Skin of body (tissue), 2 donors: ENCODE measurements around the gene FAR1. TPM values are rescaled to one million over a fixed set of nuclear protein-coding genes. Genes with fewer than 3 reads are reported as not detected.
"Not testable (repeated sequence)": the region's sequence is repeated elsewhere in the genome, so short reads cannot be mapped to it uniquely, and the experiment has no call there.

Experiments
- DNase-seq: peaks from one replicate; lab custom pipeline; 2025; lab: John Stamatoyannopoulos, UW
- total RNA-seq: library from RNA; depleted of rRNA; stranded (reverse); fragments of >200 nt; gene quantifications from one replicate; pipeline ENCODE4 v1.2.3, GENCODE V29; 2014

FAR1 gene, protein sequence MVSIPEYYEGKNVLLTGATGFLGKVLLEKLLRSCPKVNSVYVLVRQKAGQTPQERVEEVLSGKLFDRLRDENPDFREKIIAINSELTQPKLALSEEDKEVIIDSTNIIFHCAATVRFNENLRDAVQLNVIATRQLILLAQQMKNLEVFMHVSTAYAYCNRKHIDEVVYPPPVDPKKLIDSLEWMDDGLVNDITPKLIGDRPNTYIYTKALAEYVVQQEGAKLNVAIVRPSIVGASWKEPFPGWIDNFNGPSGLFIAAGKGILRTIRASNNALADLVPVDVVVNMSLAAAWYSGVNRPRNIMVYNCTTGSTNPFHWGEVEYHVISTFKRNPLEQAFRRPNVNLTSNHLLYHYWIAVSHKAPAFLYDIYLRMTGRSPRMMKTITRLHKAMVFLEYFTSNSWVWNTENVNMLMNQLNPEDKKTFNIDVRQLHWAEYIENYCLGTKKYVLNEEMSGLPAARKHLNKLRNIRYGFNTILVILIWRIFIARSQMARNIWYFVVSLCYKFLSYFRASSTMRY
- total RNA-seq: 53.5 TPM

GRCh38 chr11:13668102-13668956 lies at the start of gene FAR1:
TSS of gene FAR1 (plus strand) at chr11:13668668. CDS start at chr11:13694766, 26,098 bp downstream.
- peak; percentile 98 for DNase-seq

DNA sequence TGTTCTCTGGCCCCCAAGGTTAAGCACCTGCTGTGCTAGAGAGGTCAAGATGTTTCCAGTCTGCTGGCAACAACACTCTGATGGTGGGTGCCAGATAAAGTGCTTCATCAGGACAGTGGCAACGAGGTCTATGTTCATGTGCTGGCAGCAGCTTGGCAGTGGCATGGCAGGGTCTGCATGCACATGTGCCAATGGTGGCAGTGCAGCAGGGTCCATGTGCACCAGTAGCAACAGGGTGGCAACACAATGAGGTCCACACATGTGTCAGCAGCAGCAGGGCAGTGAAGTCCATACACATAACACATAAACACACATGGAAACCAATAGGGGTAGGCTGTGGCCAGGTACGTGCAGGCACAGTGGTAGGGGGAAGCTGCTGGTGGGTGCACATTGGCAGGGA lies 48.4 kb upstream of the FAR1 start:
- no peak for DNase-seq

- not testable (repeated sequence) for DNase-seq
Measured at GRCh38 chr11:13626818-13627217, 41.6 kb upstream of the FAR1 start.

- DNase-seq: not testable (repeated sequence)
Measured at GRCh38 chr11:13628634-13629033, 39.8 kb upstream of the FAR1 start.

- no peak for DNase-seq
Measured at GRCh38 chr11:13629779-13630178, 38.7 kb upstream of the FAR1 start.

DNA sequence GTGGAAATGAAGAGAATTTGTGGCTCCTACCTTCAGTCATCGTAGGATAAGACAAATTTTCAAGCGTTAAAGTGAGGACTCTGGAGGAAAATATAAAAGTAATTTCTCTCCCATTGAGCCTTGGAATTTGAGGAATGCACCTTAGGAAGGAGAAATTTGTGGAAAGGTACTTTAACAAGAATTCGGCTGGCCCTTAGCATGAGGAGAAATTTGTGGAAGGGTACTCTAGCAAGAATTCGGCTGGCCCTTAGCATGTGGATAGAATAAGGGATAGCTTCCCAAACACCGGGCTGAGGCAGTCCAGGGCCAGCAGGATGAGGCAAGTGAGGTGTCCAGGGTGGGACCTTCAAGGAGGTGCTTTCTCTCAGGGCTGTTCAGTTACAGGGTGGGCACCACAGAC lies 33.2 kb upstream of the FAR1 start:
- DNase-seq: no peak

DNA sequence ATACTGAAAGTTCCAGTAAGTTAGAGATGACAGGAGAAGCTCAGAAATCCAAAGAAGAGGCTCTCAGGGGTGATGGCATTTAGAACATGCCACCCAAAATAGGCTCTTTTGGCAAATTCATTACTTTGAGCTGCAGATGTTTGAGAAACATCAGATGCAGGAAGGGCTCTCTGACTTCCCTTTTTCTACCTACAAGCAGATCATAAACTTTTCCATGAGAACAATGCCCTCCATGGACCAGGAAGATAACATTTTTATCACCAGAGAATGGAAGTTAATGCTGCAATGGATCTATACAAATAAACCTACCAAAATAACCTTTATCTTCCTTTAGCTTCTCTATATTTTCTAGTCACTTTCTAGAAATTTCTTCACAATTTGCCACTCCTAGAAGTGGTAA lies 32.7 kb upstream of the FAR1 start:
- no peak for DNase-seq

DNA sequence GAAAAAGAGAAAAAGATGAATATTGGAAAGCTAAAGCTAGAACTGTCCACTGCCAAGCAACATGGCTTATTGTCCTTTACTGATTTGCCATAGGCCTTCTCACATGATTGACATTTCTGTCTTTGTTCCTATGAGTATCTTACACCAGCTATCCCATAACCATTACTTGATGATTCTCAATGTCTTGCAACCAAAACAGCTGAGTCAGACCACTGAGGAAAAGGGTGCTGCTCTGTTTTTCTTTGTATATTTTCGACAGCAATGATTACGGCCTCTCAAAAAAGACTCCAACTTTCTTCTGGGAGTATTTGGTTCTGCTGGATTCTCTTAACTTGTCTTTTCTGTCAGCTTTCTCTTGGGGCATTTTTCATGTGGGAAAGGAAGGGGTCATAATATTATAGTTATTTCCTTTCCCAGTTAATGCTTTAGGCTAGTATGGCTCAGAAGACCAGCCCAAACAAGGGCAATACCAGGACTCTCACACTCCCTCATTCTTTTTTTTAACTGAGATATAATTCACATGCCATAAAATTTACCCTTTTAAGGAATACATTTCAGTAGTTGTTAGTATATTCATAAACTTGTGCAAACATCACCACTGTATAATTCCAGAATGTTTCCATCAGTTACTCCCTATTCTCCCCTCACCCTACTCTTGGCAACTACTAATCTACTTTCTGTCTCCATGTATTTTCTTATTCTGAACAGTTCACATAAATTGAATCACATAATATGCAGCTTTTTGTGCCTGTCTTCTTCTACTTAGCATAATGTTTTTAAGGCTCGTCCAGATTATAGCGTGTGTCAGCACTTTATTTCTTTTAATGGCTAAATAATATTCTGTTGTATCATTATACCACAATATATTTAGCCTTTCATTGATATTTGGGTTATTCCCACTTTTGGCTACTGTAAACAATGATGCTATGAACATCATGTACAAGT lies 31.1 kb upstream of the FAR1 start:
- DNase-seq: no peak

- DNase-seq: no peak
Measured at GRCh38 chr11:13638422-13638821, 30.0 kb upstream of the FAR1 start.

DNA sequence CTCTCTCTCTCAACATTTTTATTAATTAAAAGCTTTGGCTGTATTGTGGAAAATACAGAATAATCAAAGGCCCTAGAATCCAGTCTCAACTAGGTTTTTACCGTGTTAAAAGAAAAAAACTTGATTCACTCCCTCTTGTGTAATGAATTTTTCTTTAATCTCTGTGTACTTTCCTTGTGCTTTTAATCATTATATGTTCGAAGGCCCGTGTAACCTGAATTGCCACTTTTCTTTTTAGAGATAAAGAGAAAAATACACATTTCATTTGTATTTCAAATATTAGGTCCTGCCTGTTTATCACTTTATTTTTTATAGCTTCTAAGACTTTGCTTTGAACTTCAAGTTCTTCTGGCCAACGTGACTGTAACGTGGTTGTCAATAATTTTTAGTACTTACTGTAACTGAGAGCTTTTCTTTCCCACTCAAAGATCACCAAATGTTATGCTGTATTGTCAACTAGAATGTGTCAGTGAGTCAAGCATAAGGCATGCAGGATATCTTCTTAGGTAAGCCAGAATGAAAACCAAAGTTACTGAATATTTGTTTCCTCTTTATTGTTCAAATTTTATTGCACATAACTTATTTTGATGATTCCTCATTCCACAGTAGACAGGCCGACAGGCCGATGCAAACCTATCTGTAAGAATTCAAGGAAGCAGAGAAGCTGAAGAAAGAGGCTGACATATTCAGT lies 23.3 kb upstream of the FAR1 start:
- no peak for DNase-seq

- DNase-seq: no peak
Measured at GRCh38 chr11:13647391-13647790, 21.1 kb upstream of the FAR1 start.

- DNase-seq: no peak
Measured at GRCh38 chr11:13649619-13650018, 18.8 kb upstream of the FAR1 start.

DNA sequence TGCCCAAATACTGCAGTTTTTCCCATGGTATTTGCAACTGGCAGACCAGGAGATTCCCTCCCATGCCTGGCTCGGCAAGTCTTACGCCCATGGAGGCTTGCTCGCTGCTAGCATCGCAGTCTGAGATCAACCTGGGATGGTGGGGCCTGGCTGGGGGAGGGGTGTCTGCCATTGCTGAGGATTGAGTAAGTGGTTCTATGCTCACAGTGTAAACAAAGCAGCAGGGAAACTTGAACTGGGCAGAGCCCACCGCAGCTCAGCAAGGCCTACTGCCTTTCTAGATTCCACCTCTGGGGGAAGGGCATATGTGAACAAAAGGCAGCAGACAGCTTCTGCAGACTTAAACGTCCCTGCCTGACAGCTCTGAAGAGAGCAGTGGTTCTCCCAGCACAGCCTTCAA lies 17.0 kb upstream of the FAR1 start:
- not testable (repeated sequence) for DNase-seq

- no peak for DNase-seq
Measured at GRCh38 chr11:13661074-13661623, 7.3 kb upstream of the FAR1 start.

- no peak for DNase-seq
Measured at GRCh38 chr11:13663631-13664071, 4.8 kb upstream of the FAR1 start.

GRCh38 chr11:13664351-13664750 lies 4.1 kb upstream of the FAR1 start:
- no peak for DNase-seq

DNA sequence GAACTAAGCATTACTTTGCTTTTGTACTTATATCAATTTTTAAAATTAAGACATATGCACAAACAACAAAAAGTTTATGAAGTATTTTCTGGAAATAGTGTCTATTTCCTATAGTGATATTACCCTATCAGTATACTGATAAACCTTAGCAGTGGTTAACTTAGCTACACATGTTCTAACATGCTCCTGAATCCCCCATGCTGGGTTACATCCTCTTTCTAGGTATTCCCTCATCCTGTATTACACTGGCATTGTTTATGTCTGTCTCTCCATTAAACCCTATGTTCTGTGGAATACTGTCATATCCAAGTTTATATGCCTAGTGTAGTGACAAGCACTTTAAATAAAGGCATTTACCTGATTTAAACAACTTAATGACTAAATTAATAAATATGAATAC lies 1.8 kb upstream of the FAR1 start:
- no peak for DNase-seq

DNA sequence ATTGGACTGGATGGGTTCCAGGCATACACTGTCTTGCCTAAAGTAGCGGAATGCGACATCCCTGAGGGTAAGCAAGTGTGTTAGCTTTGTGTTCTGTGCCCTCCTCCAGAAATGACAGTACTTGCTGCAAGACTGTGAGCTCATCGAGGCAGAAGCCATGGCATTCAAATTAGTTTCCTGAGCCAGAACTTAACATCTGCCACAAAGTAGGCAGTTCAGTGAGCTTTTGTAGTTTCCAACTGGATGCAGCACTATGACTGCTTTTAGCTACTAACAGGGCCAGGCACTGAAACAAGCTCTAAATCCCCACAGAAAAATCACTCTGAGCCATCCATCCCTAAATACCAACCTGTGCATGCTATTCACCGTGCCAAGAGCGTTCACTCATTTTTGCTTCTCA lies 1.2 kb upstream of the FAR1 start:
- peak; percentile 21 for DNase-seq

- no peak for DNase-seq
Measured at GRCh38 chr11:13667795-13668101, 720 bp upstream of the FAR1 start.

DNA sequence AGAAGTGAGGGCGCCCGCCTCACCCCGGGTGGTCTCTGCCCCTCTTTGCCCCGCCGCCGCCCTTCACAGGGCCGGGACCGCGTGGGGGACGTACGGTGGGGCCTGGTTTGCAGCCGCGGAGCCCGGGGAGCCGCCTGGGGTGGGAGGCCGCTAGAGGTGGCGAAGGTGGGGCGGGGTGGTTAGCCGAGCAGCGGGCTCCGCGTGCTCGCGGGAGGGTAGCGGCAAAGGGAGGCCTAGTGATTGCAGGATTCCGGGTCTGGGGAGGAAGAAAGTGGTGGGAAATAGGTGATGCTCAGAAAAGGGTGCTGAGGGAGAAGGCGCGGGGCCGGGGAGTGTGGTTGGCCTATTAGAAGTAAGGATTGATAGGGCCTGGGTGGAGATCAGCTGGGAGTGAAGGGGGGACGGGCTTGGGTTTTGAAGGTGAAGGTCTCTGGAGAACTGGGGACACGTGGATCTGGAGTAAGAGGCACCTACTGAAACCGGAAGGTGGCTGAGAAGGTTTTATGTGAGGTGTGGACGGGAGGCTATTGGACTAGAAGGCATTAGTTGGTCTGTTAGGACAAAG lies 571 bp downstream of the FAR1 start:
- no peak for DNase-seq
